ENCODE results near the gene SCD. TPM values are rescaled to one million over a fixed set of nuclear protein-coding genes. Genes with fewer than 3 reads are reported as not detected.

Gene SCD
- polyA plus RNA-seq, 1 experiment, result 32.1 TPM

DNA sequence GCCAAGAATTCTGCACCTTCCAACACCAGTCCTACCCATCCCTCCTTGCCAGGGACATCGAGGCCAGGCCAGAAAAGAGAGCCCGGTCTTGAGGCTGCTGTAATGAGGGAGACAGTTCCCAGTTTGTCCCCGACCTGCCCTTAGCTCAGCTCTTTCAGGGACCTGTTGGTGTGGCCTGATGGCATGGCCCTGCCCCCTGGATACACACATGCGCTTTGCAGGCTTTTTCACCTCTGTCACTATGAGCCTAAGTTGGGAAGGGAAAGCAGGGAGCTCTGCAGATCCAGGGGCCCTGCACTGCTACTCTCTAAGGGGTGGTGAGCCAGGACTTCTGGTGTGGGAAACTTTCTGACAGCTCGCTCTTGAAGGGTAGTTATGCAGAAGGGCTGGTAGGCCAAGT lies 2.1 kb downstream of the SCD start:
- TF ChIP-seq CTCF (IDR thresholded peaks at IDR 0.05; ENCODE audit: insufficient read depth, low read depth, low read length), result no peak
- ChIA-PET CTCF (interaction anchor here (1.1 to 16.7 kb wide), 5 partner anchors 10 to 162 kb away, joined by 3 to 249 read pairs (median 8); partner anchors contain the start of gene SEC31B), POLR2A (interaction anchor here (0.6 kb wide), 1 partner anchor 119 kb away, joined by 3 read pairs; no protein-coding TSS in a partner anchor)
- Histone ChIP-seq H3K36me3 (ENCODE audit: control insufficient read depth, insufficient read depth, low read length) (peaks cover 6% of the 10 kb centered on the region), H3K4me3 (ENCODE audit: low read depth, low read length) (no peak overlapping the region), H3K27me3 (ENCODE audit: control insufficient read depth, insufficient read depth, low read length) (no peaks in the 10 kb centered on the region)
- no peak for DNase-seq (ENCODE audit: low read depth)

GRCh38 chr10:100349672-100350071 lies 2.6 kb downstream of the SCD start:
- ChIA-PET POLR2A (no interaction called here), CTCF (interaction anchor here (1.1 to 16.7 kb wide), 5 partner anchors 11 to 161 kb away, joined by 3 to 249 read pairs (median 8); partner anchors contain the start of gene SEC31B)
- Histone ChIP-seq H3K4me3 (ENCODE audit: low read depth, low read length) (no peak overlapping the region), H3K36me3 (ENCODE audit: control insufficient read depth, insufficient read depth, low read length) (peaks cover 8% of the 10 kb centered on the region), H3K27me3 (ENCODE audit: control insufficient read depth, insufficient read depth, low read length) (no peaks in the 10 kb centered on the region)
- TF ChIP-seq CTCF (IDR thresholded peaks at IDR 0.05; ENCODE audit: insufficient read depth, low read depth, low read length), result no peak
- no peak for DNase-seq (ENCODE audit: low read depth)

- peaks cover 10% of the 10 kb centered on the region for H3K36me3 ChIP-seq (ENCODE audit: control insufficient read depth, insufficient read depth, low read length)
- DNase-seq (ENCODE audit: low read depth), result no peak
Observed at GRCh38 chr10:100350914-100351485, 4.0 kb downstream of the SCD start.

DNA sequence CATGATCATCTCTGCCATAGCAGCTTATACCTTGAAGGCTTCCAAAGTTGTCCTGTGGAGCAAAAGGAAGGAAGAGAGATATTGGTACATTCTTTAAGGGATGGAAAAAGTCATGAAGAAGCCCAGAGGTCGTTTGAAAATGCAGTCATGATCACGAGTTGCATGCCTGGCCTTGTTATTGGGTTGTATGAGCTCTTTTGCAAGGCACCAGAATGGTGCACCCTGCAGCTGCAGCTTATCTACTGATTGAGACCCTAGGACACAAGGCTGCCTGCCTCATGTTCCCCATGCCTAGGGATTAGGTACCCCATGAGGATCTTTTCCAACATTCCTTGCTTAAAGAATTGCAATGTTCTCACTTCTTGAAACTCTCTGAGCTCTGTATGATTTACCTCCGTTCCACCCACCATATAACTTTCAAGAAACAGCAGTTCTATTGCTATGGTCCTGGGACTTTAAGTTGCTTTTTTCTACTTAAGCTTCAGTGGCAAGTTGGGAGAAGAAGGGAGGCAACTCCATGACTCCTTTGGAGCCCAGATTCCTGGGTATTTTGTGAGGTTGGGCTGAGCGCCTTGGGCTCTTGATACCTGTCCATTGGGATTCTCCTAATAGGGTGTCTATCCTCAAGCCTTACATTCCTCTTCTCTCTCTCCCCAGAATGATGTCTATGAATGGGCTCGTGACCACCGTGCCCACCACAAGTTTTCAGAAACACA lies 6.9 kb downstream of the SCD start:
- ChIA-PET CTCF (interaction anchor here (0.7 to 0.8 kb wide), 2 partner anchors 10 kb away, joined by 3 read pairs; no protein-coding TSS in a partner anchor), POLR2A (no interaction called here)
- DNase-seq (ENCODE audit: low read depth), result no peak
- no peaks in the 10 kb centered on the region for H3K27me3 ChIP-seq (ENCODE audit: control insufficient read depth, insufficient read depth, low read length)
- H3K4me3 ChIP-seq (ENCODE audit: low read depth, low read length), result no peak overlapping the region
- peaks cover 11% of the 10 kb centered on the region for H3K36me3 ChIP-seq (ENCODE audit: control insufficient read depth, insufficient read depth, low read length)
- no peak for TF ChIP-seq CTCF (IDR thresholded peaks at IDR 0.05; ENCODE audit: insufficient read depth, low read depth, low read length)

More at GRCh38 chr10:100350914-100351485, 4.0 kb downstream of the SCD start:
- CTCF ChIA-PET, result interaction anchor here (1.1 to 2.2 kb wide), 5 partner anchors 8 to 82 kb away, joined by 3 to 13 read pairs (median 6); no protein-coding TSS in a partner anchor
- no peak for TF ChIP-seq CTCF (IDR thresholded peaks at IDR 0.05; ENCODE audit: insufficient read depth, low read depth, low read length)
- H3K27me3 ChIP-seq (ENCODE audit: control insufficient read depth, insufficient read depth, low read length), result no peaks in the 10 kb centered on the region
- POLR2A ChIA-PET, result no interaction called here
- no peak overlapping the region for H3K4me3 ChIP-seq (ENCODE audit: low read depth, low read length)

GRCh38 chr10:100355086-100355485 lies 8.1 kb downstream of the SCD start:
- CTCF ChIA-PET, result no interaction called here
- no peak overlapping the region for H3K4me3 ChIP-seq (ENCODE audit: low read depth, low read length)
- peaks cover 14% of the 10 kb centered on the region for H3K36me3 ChIP-seq (ENCODE audit: control insufficient read depth, insufficient read depth, low read length)
- POLR2A ChIA-PET, result no interaction called here
- TF ChIP-seq CTCF (IDR thresholded peaks at IDR 0.05; ENCODE audit: insufficient read depth, low read depth, low read length), result no peak
- no peak for DNase-seq (ENCODE audit: low read depth)
- H3K27me3 ChIP-seq (ENCODE audit: control insufficient read depth, insufficient read depth, low read length), result no peaks in the 10 kb centered on the region
